ENCODE results near the gene TRAF3IP1. TPM values are rescaled to one million over a fixed set of nuclear protein-coding genes. Genes with fewer than 3 reads are reported as not detected.

Gene TRAF3IP1
- total RNA-seq, 1 donor from 2014 or later, result 21.7 TPM

DNA sequence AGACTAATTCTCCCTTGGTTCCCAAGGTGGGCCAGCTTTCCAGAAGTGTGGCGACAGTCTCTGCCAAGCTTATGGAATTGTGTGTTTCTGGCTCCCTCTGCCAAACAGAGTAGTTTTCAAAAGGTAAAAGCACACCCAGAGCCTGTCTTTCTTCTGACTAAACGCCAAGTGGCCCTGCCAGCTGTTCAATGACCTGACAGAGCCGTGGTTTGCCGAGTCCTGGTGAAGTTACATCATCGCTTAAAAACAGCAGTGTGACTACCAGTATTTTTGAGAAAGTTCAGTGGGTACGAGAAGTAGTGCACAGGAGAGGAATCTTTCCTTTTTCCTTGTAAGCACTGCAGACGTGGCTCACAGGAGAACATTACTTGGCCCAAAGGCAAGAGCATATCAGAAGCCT, 33.8 kb upstream of the TRAF3IP1 start:
- H3K4me1 ChIP-seq, result peaks cover 66% of the 10 kb centered on the region
- no peaks in the 10 kb centered on the region for H3K9me3 ChIP-seq
- no peaks in the 10 kb centered on the region for H3K27me3 ChIP-seq (ENCODE audit: low read depth)
- no peak overlapping the region for H3K4me3 ChIP-seq
- no peaks in the 10 kb centered on the region for H3K36me3 ChIP-seq
- ATAC-seq (peak; percentile 32 to 54), DNase-seq (peak; percentile 74)
- H3K27ac ChIP-seq, result peak overlapping the region; percentile 93
- intact Hi-C loops (cut with DNase I), result no loop called here
- TF ChIP-seq, protein P1, sequence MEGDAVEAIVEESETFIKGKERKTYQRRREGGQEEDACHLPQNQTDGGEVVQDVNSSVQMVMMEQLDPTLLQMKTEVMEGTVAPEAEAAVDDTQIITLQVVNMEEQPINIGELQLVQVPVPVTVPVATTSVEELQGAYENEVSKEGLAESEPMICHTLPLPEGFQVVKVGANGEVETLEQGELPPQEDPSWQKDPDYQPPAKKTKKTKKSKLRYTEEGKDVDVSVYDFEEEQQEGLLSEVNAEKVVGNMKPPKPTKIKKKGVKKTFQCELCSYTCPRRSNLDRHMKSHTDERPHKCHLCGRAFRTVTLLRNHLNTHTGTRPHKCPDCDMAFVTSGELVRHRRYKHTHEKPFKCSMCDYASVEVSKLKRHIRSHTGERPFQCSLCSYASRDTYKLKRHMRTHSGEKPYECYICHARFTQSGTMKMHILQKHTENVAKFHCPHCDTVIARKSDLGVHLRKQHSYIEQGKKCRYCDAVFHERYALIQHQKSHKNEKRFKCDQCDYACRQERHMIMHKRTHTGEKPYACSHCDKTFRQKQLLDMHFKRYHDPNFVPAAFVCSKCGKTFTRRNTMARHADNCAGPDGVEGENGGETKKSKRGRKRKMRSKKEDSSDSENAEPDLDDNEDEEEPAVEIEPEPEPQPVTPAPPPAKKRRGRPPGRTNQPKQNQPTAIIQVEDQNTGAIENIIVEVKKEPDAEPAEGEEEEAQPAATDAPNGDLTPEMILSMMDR (IDR thresholded peaks at IDR 0.05), result no peak

- H3K27me3 ChIP-seq (ENCODE audit: low read depth), result no peaks in the 10 kb centered on the region
- H3K27ac ChIP-seq, result peak overlapping the region; percentile 93
- TF ChIP-seq, protein P1 (IDR thresholded peaks at IDR 0.05), result no peak
- no peaks in the 10 kb centered on the region for H3K36me3 ChIP-seq
- H3K9me3 ChIP-seq, result no peaks in the 10 kb centered on the region
- peak overlapping the region; percentile 70 for H3K4me3 ChIP-seq
- H3K4me1 ChIP-seq, result peaks cover 63% of the 10 kb centered on the region
- DNase-seq (peak; percentile 33), ATAC-seq (no peak)
- intact Hi-C loops (cut with DNase I), result no loop called here
Measured at GRCh38 chr2:238286987-238287736, 33.2 kb upstream of the TRAF3IP1 start.

DNA sequence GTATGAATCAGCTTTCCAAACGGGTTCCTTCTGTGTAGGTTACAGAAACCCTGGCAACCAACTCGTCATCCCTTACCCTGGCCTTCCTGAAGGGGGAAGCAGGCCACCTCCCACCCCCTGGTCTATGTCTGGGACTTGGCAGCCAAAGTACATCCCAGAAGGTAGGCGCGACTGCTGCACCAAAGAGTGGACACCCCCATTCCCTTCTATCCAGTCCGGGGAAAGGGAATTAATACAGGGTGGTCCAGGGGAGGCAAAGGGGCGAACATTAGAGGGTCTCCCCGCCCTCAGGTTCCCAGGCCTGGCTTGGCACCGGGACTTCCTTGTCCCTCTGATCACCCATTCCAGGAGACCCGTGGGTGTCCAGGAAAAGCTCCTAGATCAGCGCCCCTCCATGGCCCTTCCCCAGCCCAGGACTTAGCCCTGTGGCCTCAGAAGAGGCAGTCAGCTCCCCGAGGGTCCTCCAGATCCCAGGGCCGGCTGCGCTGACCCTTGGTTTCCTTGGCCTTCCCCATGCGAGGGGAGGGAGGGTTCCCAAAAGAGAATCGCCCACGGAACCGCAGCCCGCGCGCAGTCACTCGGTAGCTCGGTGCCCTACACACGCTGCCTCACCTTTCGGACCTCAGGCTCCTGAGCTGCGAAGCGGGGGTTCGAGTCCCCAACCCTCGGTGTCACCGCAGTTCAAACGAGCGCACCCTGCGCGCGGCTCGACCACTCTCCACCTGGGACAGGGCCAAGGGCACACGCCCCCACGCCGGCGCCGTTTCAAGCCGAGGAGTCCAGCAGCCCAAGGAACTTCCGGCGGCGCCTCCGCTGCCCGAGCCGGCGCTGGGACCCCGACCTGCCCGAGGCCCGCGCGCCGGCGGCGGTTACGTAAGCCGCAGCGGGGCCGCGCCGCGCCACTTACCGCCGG, 32.3 kb upstream of the TRAF3IP1 start, which contains the start of gene PER2:
TSS of gene PER2 (minus strand) at position 874 of the 913 bp plus-strand sequence. CDS start 10,674 bp downstream, outside the sequence.
- no peaks in the 10 kb centered on the region for H3K36me3 ChIP-seq
- ATAC-seq, result peak; percentile 60 to 67

GRCh38 chr2:238288650-238289573, 31.4 kb upstream of the TRAF3IP1 start:
- DNase-seq (peak; percentile 99), ATAC-seq (peak; percentile 88 to 92)
- Histone ChIP-seq H3K36me3 (no peaks in the 10 kb centered on the region), H3K9me3 (no peaks in the 10 kb centered on the region), H3K4me3 (peak overlapping the region; percentile 70), H3K27me3 (ENCODE audit: low read depth) (no peaks in the 10 kb centered on the region), H3K4me1 (peaks cover 49% of the 10 kb centered on the region), H3K27ac (peak overlapping the region; percentile 93)
- TF ChIP-seq, protein P1 (IDR thresholded peaks at IDR 0.05), result peak; percentile 38
- intact Hi-C loops (cut with DNase I), result no loop called here

More for the DNA sequence above, 32.3 kb upstream of the TRAF3IP1 start, which contains the start of gene PER2:
- DNase-seq, result peak; percentile 81
- no peaks in the 10 kb centered on the region for H3K27me3 ChIP-seq (ENCODE audit: low read depth)
- peak within 1 kb of the TSS; percentile 70 for H3K4me3 ChIP-seq
- intact Hi-C loops (cut with DNase I), result no loop called here
- peaks cover 58% of the 10 kb centered on the region for H3K4me1 ChIP-seq
- no peaks in the 10 kb centered on the region for H3K9me3 ChIP-seq
- peak within 1 kb of the TSS; percentile 93 for H3K27ac ChIP-seq
- TF ChIP-seq, protein P1 (IDR thresholded peaks at IDR 0.05), result no peak
